Ovary (tissue), 3 donors: ENCODE data around the gene PTPRN2.

Source experiments
- EP300 ChIP-seq: sonication (generic); formaldehyde crosslinking; IDR thresholded peaks from one replicate; pipeline ENCODE4 v1.6.1; 2017; ENCODE audit warnings: antibody characterized with exemption
- POLR2A ChIP-seq: fragments of 450-650 bp; IDR thresholded peaks from one replicate; pipeline ENCODE4 v1.6.1; 2017; ENCODE audit warnings: antibody characterized with exemption, mild to moderate bottlenecking, moderate library complexity
- TF ChIP-seq, protein P1 (sequence below), 3 donors: fragments of 450-650 bp in 2 of 3; fragments of 200-600 bp in 1 of 3; IDR thresholded peaks; one replicate each; pipeline versions ENCODE4 v1.5.1 to v1.8.0; 2016 to 2022; ENCODE audit warnings: antibody characterized with exemption in 3 of 3, mild to moderate bottlenecking in 1 of 3
- donor health status: DM: no; HTN: no; CAD: no.

DNA sequence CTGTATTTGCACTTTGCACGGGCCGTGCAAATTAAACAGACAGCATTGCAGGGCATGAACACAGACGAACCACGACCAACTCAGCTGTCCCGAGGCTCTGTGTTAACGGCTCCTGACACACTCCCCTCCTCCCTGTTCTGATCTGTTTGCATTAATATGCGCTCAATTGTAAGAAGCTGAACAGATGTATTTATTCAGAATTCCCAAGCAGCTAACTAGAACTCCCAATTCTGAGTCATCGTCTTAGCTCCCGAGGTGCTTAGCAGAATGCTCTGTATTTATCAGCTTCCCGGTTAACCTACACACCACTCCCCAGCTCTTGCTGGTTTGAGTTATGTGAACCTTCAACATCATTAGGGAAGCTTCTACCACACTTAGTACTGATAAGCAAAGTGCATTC lies 286.4 kb downstream of the PTPRN2 start:
- TF ChIP-seq POLR2A (no peak), EP300 (no peak)
- TF ChIP-seq, protein P1, sequence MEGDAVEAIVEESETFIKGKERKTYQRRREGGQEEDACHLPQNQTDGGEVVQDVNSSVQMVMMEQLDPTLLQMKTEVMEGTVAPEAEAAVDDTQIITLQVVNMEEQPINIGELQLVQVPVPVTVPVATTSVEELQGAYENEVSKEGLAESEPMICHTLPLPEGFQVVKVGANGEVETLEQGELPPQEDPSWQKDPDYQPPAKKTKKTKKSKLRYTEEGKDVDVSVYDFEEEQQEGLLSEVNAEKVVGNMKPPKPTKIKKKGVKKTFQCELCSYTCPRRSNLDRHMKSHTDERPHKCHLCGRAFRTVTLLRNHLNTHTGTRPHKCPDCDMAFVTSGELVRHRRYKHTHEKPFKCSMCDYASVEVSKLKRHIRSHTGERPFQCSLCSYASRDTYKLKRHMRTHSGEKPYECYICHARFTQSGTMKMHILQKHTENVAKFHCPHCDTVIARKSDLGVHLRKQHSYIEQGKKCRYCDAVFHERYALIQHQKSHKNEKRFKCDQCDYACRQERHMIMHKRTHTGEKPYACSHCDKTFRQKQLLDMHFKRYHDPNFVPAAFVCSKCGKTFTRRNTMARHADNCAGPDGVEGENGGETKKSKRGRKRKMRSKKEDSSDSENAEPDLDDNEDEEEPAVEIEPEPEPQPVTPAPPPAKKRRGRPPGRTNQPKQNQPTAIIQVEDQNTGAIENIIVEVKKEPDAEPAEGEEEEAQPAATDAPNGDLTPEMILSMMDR (IDR thresholded peaks at IDR 0.05) = no peak
